Neuron (in vitro differentiated cells): ENCODE data around the gene SLC9A8.

Source experiments
- H2AFZ ChIP-seq: one replicate; pipeline ENCODE4 v1.6.1; 2013; ENCODE audit warnings: low read depth, mild to moderate bottlenecking, inconsistent platforms, low read length, moderate library complexity
- H3K27me3 ChIP-seq: one replicate; pipeline ENCODE4 v1.6.1; 2013; ENCODE audit warnings: low read length; ENCODE audit not compliant: insufficient read depth
- H3K36me3 ChIP-seq: one replicate; pipeline ENCODE4 v1.6.1; 2013; ENCODE audit warnings: low read length; ENCODE audit not compliant: insufficient read depth
- H3K4me1 ChIP-seq: one replicate; pipeline ENCODE4 v1.6.1; 2013; ENCODE audit warnings: low read length; ENCODE audit not compliant: insufficient read depth
- H3K4me3 ChIP-seq: 2 replicates; pipeline ENCODE4 v1.5.1; 2013; ENCODE audit warnings: mild to moderate bottlenecking, low read length, moderate library complexity
- H3K9me3 ChIP-seq: one replicate; pipeline ENCODE4 v1.6.1; 2013; ENCODE audit warnings: low read length

The SLC9A8 gene

GRCh38 chr20:49925901-49926454 is 113.3 kb downstream of the SLC9A8 start:
- Histone ChIP-seq H3K9me3 (no peaks in the 10 kb centered on the region), H2AFZ (no peak overlapping the region), H3K27me3 (no peaks in the 10 kb centered on the region), H3K4me3 (no peak overlapping the region), H3K36me3 (no peaks in the 10 kb centered on the region), H3K4me1 (no peaks in the 10 kb centered on the region)

DNA sequence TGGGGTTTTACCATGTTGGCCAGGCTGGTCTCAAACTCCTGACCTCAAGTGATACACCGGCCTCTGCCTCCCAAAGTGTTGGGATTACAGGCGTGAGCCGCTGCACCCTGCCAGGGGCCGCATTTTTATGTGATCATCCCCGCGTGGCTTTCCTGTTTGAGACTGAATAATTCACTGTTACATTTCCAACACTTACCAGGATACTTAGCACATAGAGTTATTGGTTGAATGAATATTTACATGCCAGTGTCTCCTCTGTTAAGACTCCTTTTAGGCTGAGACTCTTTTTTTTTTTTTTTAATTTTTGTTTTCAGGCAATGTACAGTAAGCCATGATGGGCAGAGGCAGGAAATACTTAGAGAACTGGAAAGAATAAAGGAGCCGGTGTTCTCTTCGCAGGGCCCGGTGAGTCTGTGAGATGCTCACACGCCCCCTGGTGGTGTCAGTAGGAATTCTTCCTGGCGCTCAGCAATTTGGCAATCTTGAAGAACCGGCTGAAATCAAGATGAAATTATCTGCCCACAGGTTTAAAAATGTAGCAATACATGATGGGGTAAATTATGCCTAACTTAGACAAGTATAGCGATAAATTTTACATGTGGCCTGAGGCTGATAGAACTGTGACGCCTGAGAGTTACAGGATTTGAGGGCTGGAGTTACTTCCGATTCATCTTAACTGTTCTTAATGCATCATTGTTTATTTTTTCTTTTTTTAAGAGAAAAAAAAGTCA is 115.9 kb downstream of the SLC9A8 start:
- Histone ChIP-seq H2AFZ (peak overlapping the region; percentile 86), H3K27me3 (no peaks in the 10 kb centered on the region), H3K4me3 (peak overlapping the region; percentile 6), H3K36me3 (no peaks in the 10 kb centered on the region), H3K4me1 (no peaks in the 10 kb centered on the region), H3K9me3 (no peaks in the 10 kb centered on the region)

GRCh38 chr20:49929142-49929494 is 116.5 kb downstream of the SLC9A8 start:
- Histone ChIP-seq H2AFZ (peak overlapping the region; percentile 86), H3K4me1 (no peaks in the 10 kb centered on the region), H3K27me3 (no peaks in the 10 kb centered on the region), H3K9me3 (no peaks in the 10 kb centered on the region), H3K36me3 (no peaks in the 10 kb centered on the region), H3K4me3 (no peak overlapping the region)

GRCh38 chr20:49935746-49936152 is 123.1 kb downstream of the SLC9A8 start:
- Histone ChIP-seq H3K4me3 (peak overlapping the region; percentile 79), H3K36me3 (peaks cover 11% of the 10 kb centered on the region), H3K9me3 (no peaks in the 10 kb centered on the region), H3K4me1 (peaks cover 14% of the 10 kb centered on the region), H3K27me3 (no peaks in the 10 kb centered on the region), H2AFZ (no peak overlapping the region)

GRCh38 chr20:49936153-49937026 is 123.8 kb downstream of the SLC9A8 start, which contains the start of gene RNF114:
Gene RNF114 (plus strand): TSS chr20:49936397. CDS start chr20:49936413, 16 bp downstream.
- Histone ChIP-seq H3K4me1 (peaks cover 14% of the 10 kb centered on the region), H3K4me3 (peak within 1 kb of the TSS; percentile 79), H3K27me3 (no peaks in the 10 kb centered on the region), H2AFZ (peak within 1 kb of the TSS; percentile 92), H3K9me3 (no peaks in the 10 kb centered on the region), H3K36me3 (peaks cover 13% of the 10 kb centered on the region)

- Histone ChIP-seq H3K27me3 (no peaks in the 10 kb centered on the region), H2AFZ (peak overlapping the region; percentile 92), H3K4me1 (peaks cover 14% of the 10 kb centered on the region), H3K4me3 (peak overlapping the region; percentile 79), H3K9me3 (no peaks in the 10 kb centered on the region), H3K36me3 (peaks cover 17% of the 10 kb centered on the region)
Measured at GRCh38 chr20:49937027-49937929, 124.7 kb downstream of the SLC9A8 start.

GRCh38 chr20:49938173-49939163 is 125.8 kb downstream of the SLC9A8 start:
- Histone ChIP-seq H3K9me3 (no peaks in the 10 kb centered on the region), H3K36me3 (peaks cover 24% of the 10 kb centered on the region), H3K4me3 (peak overlapping the region; percentile 79), H2AFZ (no peak overlapping the region), H3K27me3 (no peaks in the 10 kb centered on the region), H3K4me1 (peaks cover 14% of the 10 kb centered on the region)

- H3K9me3 ChIP-seq, result no peaks in the 10 kb centered on the region
- peaks cover 47% of the 10 kb centered on the region for H3K36me3 ChIP-seq
- H3K4me1 ChIP-seq, result peaks cover 14% of the 10 kb centered on the region
- H2AFZ ChIP-seq, result no peak overlapping the region
- no peaks in the 10 kb centered on the region for H3K27me3 ChIP-seq
- no peak overlapping the region for H3K4me3 ChIP-seq
Measured at GRCh38 chr20:49941456-49941855, 128.8 kb downstream of the SLC9A8 start.
